K562 (cell line): Measurements from ENCODE around the gene SPON1. TPM values are rescaled to one million over a fixed set of nuclear protein-coding genes. Genes with fewer than 3 reads are reported as not detected.

ENCODE experiments used
- ATAC-seq: fragments of 200-7000 bp; cut with Tn5 transposase; 3 replicates; pipeline ENCODE4 v1.9.1; 2020; ENCODE audit warnings: moderate library complexity
- BruUV-seq: library from RNA; stranded (reverse); fragments of 400-500 nt; replicated peaks from 2 replicates; lab custom pipeline; 2021; lab: Mats Ljungman, UMichigan
- CTCF ChIA-PET: fragments of 300-600 bp; formaldehyde crosslinking; extraction: SDS; loops from one replicate; lab custom pipeline; 2021; ENCODE audit warnings: low intra/inter-chr PET ratio; lab: Yijun Ruan, JAX
- POLR2A ChIA-PET: fragments of 300-600, 350-650 bp; sonication (Branson Sonifier 250); formaldehyde crosslinking; extraction: SDS; loops from one replicate; lab custom pipeline; 2021; ENCODE audit warnings: antibody characterized with exemption, inconsistent platforms; lab: Yijun Ruan, JAX
- DNase-seq, 4 experiments: peaks; one replicate each; pipeline versions ENCODE4 v3.0.0 to v3.0.0-alpha.2; 2011 to 2018; ENCODE audit warnings: low spot score in 3 of 4, mixed read lengths in 3 of 4; ENCODE audit errors: extremely low read depth in 1 of 4
- FAIRE-seq: peaks from 2 replicates; lab custom pipeline; 2011; peaks lifted over from hg19 to GRCh38; lab: Jason Lieb, UNC
- H2AFZ ChIP-seq: 2 replicates; pipeline ENCODE4 v1.6.0; 2011; ENCODE audit warnings: low read depth, low read length, control low read depth, inconsistent platforms
- H3K27ac ChIP-seq: fragments of 200-600 bp; 3 replicates; pipeline ENCODE4 v1.8.0; 2011; ENCODE audit warnings: low read depth, mild to moderate bottlenecking, control low read depth, inconsistent platforms, low read length, moderate library complexity, mixed read lengths; ENCODE audit errors: extremely low read depth
- H3K27me3 ChIP-seq, 2 experiments: fragments of 300-600 bp in 1 of 2; 2 replicates in 1 of 2; 3 replicates in 1 of 2; pipeline versions ENCODE4 v1.6.0 to v1.8.0; 2011; ENCODE audit warnings: inconsistent platforms in 2 of 2, low read length in 2 of 2, mild to moderate bottlenecking in 1 of 2, mixed read lengths in 1 of 2, moderate library complexity in 1 of 2; ENCODE audit not compliant: control insufficient read depth in 2 of 2, insufficient read depth in 2 of 2
- H3K36me3 ChIP-seq: fragments of 300-600 bp; 3 replicates; pipeline ENCODE4 v1.8.0; 2011; ENCODE audit warnings: mild to moderate bottlenecking, low read length, inconsistent platforms; ENCODE audit not compliant: control insufficient read depth, insufficient read depth
- H3K4me1 ChIP-seq, 2 experiments: fragments of 200-600 bp in 1 of 2; replicated peaks in 1 of 2; 2 replicates in 1 of 2; 3 replicates in 1 of 2; pipeline versions ENCODE4 v1.5.1 to v1.8.0; 2011; ENCODE audit warnings: inconsistent platforms in 2 of 2, low read length in 2 of 2, mild to moderate bottlenecking in 1 of 2, mixed read lengths in 1 of 2, moderate library complexity in 1 of 2; ENCODE audit not compliant: control insufficient read depth in 2 of 2, insufficient read depth in 2 of 2
- H3K4me2 ChIP-seq: 2 replicates; pipeline ENCODE4 v1.6.1; 2011; ENCODE audit warnings: low read length, control low read depth, inconsistent platforms, mixed read lengths; ENCODE audit not compliant: insufficient read depth
- H3K4me3 ChIP-seq: fragments of 200-600 bp; sonication (generic), shearing (Covaris generic); 2 replicates; pipeline ENCODE4 v1.5.1; 2016; ENCODE audit warnings: control low read depth, inconsistent platforms
- H3K79me2 ChIP-seq: fragments of 200-600 bp; 3 replicates; pipeline ENCODE4 v1.8.0; 2011; ENCODE audit warnings: low read length, inconsistent platforms; ENCODE audit not compliant: control insufficient read depth, insufficient read depth
- H3K9ac ChIP-seq, 2 experiments: 2 replicates each; pipeline versions ENCODE4 v1.6.0 to v1.6.1; 2011; ENCODE audit warnings: low read depth in 2 of 2, low read length in 2 of 2, control low read depth in 1 of 2, inconsistent platforms in 1 of 2, mild to moderate bottlenecking in 1 of 2, mixed read lengths in 1 of 2; ENCODE audit not compliant: insufficient read depth in 1 of 2
- H3K9me1 ChIP-seq: one replicate; pipeline ENCODE4 v1.6.0; 2011; ENCODE audit warnings: inconsistent platforms, mild to moderate bottlenecking, low read length, moderate library complexity; ENCODE audit not compliant: control insufficient read depth, insufficient read depth
- H3K9me3 ChIP-seq: replicated peaks from 2 replicates; pipeline ENCODE4 v1.5.1; 2011; ENCODE audit warnings: low read depth, low read length, inconsistent platforms; ENCODE audit not compliant: control insufficient read depth, insufficient read depth
- H4K20me1 ChIP-seq: replicated peaks from 2 replicates; pipeline ENCODE4 v1.6.1; 2011; ENCODE audit warnings: low read length, inconsistent platforms, mixed read lengths; ENCODE audit not compliant: control insufficient read depth, insufficient read depth
- CBFA2T3 ChIP-seq: fragments of 450-650 bp; IDR thresholded peaks from 2 replicates; pipeline ENCODE4 v1.6.1; 2017
- KDM1A ChIP-seq, 2 experiments: fragments of 450-650 bp; IDR thresholded peaks; 2 replicates each; pipeline ENCODE4 v1.6.1; 2016; ENCODE audit warnings: mild to moderate bottlenecking in 2 of 2
- KLF16 ChIP-seq: IDR thresholded peaks from 2 replicates; pipeline ENCODE4 v1.6.1; 2016; ENCODE audit warnings: antibody characterized with exemption
- MEF2D ChIP-seq: conservative IDR thresholded peaks from 2 replicates; pipeline ENCODE4 v1.6.1; 2016; ENCODE audit warnings: low read depth, missing genetic modification characterization, missing compliant biosample characterization
- MEIS2 ChIP-seq: fragments of 450-650 bp; IDR thresholded peaks from 2 replicates; pipeline ENCODE4 v1.6.1; 2014; ENCODE audit warnings: mild to moderate bottlenecking; ENCODE audit not compliant: partially characterized antibody
- NFE2L1 ChIP-seq: fragments of 450-650 bp; IDR thresholded peaks from 2 replicates; pipeline ENCODE4 v1.6.1; 2016; ENCODE audit warnings: missing genetic modification characterization, low read depth, mild to moderate bottlenecking, missing compliant biosample characterization, moderate library complexity, borderline replicate concordance
- RCOR1 ChIP-seq, 2 experiments: IDR thresholded peaks; 2 replicates each; pipeline ENCODE4 v1.6.1; 2012; ENCODE audit warnings: low read depth in 2 of 2, low read length in 2 of 2, borderline replicate concordance in 1 of 2, improper control_type of control experiment in 1 of 2
- TOE1 ChIP-seq, 2 experiments: fragments of 450-650 bp in 1 of 2; sonication (generic) in 1 of 2; formaldehyde crosslinking in 1 of 2; IDR thresholded peaks; 2 replicates each; pipeline versions ENCODE4 v1.7.1 to v1.8.0; 2016 to 2022; ENCODE audit warnings: borderline replicate concordance in 2 of 2, mild to moderate bottlenecking in 2 of 2, antibody characterized with exemption in 1 of 2, inconsistent platforms in 1 of 2, low read depth in 1 of 2, missing genetic modification reagents in 1 of 2, moderate library complexity in 1 of 2
- YY1 ChIP-seq, 3 experiments: IDR thresholded peaks; 2 replicates each; pipeline ENCODE4 v1.6.1; 2011; ENCODE audit warnings: low read length in 2 of 3, mild to moderate bottlenecking in 2 of 3, moderate library complexity in 2 of 3, borderline replicate concordance in 1 of 3, control low read depth in 1 of 3, low read depth in 1 of 3; ENCODE audit not compliant: insufficient read depth in 3 of 3, insufficient replicate concordance in 2 of 3, control insufficient read depth in 1 of 3, insufficient read length in 1 of 3; ENCODE audit errors: extremely low read depth in 1 of 3
- ZNF184 ChIP-seq: sonication (generic); formaldehyde crosslinking; IDR thresholded peaks from 2 replicates; pipeline ENCODE4 v1.5.0; 2020; ENCODE audit warnings: missing genetic modification reagents
- ZNF347 ChIP-seq: fragments of 450-650 bp; formaldehyde crosslinking; IDR thresholded peaks from 2 replicates; pipeline ENCODE4 v1.4.0; 2020; ENCODE audit warnings: low read depth, mild to moderate bottlenecking, moderate library complexity
- WGBS: fragments of 100-300 bp; shearing (Covaris generic); methylation state at CpG from one replicate; pipeline ENCODE4 v1.1.6; 2016; ENCODE audit warnings: low coverage, mixed read lengths; ENCODE audit not compliant: insufficient coverage; ENCODE audit errors: missing lambda C conversion rate; 5-methylcytosine and 5-hydroxymethylcytosine counted together
- in situ Hi-C: fragments of 300-500 bp; cut with MboI; formaldehyde crosslinking; loops from 4 replicates; pipeline ENCODE4 v1.15.0; 2018; ENCODE audit warnings: inconsistent platforms, mixed read lengths
- intact Hi-C: fragments of 100-400 bp; cut with micrococcal nuclease; formaldehyde crosslinking; loops from 2 replicates; pipeline ENCODE4 v1.14.2; 2022
- polyA plus RNA-seq, 8 experiments: library from polyadenylated mRNA; depleted of rRNA in 4 of 8; stranded (reverse) in 5 of 8; unstranded in 3 of 8; fragments of >200 nt; fragmentation: Nextera tagmentation in 2 of 8; fragmentation: Illumina TruSeq in 1 of 8; extraction: Ambion mirVana in 2 of 8; extraction: Trizol in 1 of 8; gene quantifications; 2 replicates each; pipeline versions ENCODE4 v1.2.1 to v1.2.3, GENCODE V29; 2011 to 2014; ENCODE audit warnings: inconsistent platforms in 1 of 8, missing spikeins in 1 of 8
- total RNA-seq, 7 experiments: library from RNA; depleted of rRNA in 6 of 7; stranded (reverse); fragments of >200 nt in 6 of 7; fragmentation: Illumina TruSeq in 2 of 7; extraction: Trizol in 2 of 7; gene quantifications; 2 replicates each; pipeline versions ENCODE4 v1.2.1 to v1.2.3, GENCODE V29; 2011 to 2021; ENCODE audit warnings: low replicate concordance in 1 of 7
- TF ChIP-seq, protein P1 (sequence below): sonication (generic); formaldehyde crosslinking; IDR thresholded peaks from 2 replicates; pipeline ENCODE4 v1.8.0; 2022; ENCODE audit warnings: missing genetic modification reagents, mild to moderate bottlenecking, borderline replicate concordance
- TF ChIP-seq, protein P2 (sequence below), 3 experiments: fragments of 200-800 bp in 1 of 3; sonication (Bioruptor generic) in 1 of 3; sonication (generic) in 1 of 3; formaldehyde crosslinking in 1 of 3; IDR thresholded peaks; 2 replicates each; pipeline versions ENCODE4 v1.6.1 to v1.8.0; 2016 to 2022; ENCODE audit warnings: mild to moderate bottlenecking in 2 of 3, missing compliant biosample characterization in 2 of 3, missing genetic modification characterization in 2 of 3, missing genetic modification reagents in 1 of 3

The SPON1 gene
- total and polyA plus RNA-seq, 9 of the 15 experiments (the other 6 are each of a cell fraction or from before 2014, with no cell fraction given): 0.04 to 0.06 TPM; not detected in 7

- TF ChIP-seq, protein P1, sequence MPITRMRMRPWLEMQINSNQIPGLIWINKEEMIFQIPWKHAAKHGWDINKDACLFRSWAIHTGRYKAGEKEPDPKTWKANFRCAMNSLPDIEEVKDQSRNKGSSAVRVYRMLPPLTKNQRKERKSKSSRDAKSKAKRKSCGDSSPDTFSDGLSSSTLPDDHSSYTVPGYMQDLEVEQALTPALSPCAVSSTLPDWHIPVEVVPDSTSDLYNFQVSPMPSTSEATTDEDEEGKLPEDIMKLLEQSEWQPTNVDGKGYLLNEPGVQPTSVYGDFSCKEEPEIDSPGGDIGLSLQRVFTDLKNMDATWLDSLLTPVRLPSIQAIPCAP (CRISPR knock-in tag): no peak
- no peak for TF ChIP-seq ZNF347 (CRISPR knock-in tag)
Measured at GRCh38 chr11:14269692-14270573, 307.4 kb downstream of the SPON1 start (continued).

GRCh38 chr11:14270690-14271542 is 308.4 kb downstream of the SPON1 start:
- 37% methylated on average over 6 of the region's 6 CpGs for WGBS
- no peaks in the 10 kb centered on the region for H3K27me3 ChIP-seq
- ChIA-PET CTCF (no interaction called here), POLR2A (no interaction called here)
- ATAC-seq (peak; percentile 62; the same call in 2 of the 3 replicates), FAIRE-seq (no peak), DNase-seq (peak in 2 of 4 experiments; percentile 14 to 19)
- no peaks in the 10 kb centered on the region; a peak in 1 of 5 replicates for H3K4me1 ChIP-seq
- in situ Hi-C loops: no loop called here
- no peak overlapping the region for H3K4me3 ChIP-seq
- no peaks in the 10 kb centered on the region for H3K9me1 ChIP-seq
- intact Hi-C loops: no loop called here
- H4K20me1 ChIP-seq: no peaks in the 10 kb centered on the region
- H3K9me3 ChIP-seq: no peaks in the 10 kb centered on the region
- H2AFZ ChIP-seq: no peak overlapping the region
- BruUV-seq: no TSS peak
- H3K9ac ChIP-seq: no peak overlapping the region
- H3K4me2 ChIP-seq: no peak overlapping the region
- no peaks in the 10 kb centered on the region; the same call in 2 of the 3 replicates for H3K36me3 ChIP-seq
- H3K79me2 ChIP-seq: no peaks in the 10 kb centered on the region
- H3K27ac ChIP-seq: no peak overlapping the region
- TF ChIP-seq MEIS2 (no peak), CBFA2T3 (peak; percentile 37; the same call in 1 of the 2 replicates), KLF16 (peak; percentile 4; the same call in 1 of the 2 replicates), MEF2D (tag) (peak; percentile 63; the same call in 1 of the 2 replicates), TOE1 (IDR thresholded peaks at IDR 0.05; ENCODE audit: borderline replicate concordance) (no peak), TOE1 (CRISPR knock-in tag; IDR thresholded peaks at IDR 0.05; ENCODE audit: borderline replicate concordance, low read depth) (no peak), ZNF184 (CRISPR knock-in tag) (no peak), RCOR1 (IDR thresholded peaks at IDR 0.05; ENCODE audit: borderline replicate concordance in 1 of 2, low read depth in 2 of 2, low read length in 2 of 2) (0 out of 4 replicates have a peak, but pooled peaks of 1 of the 2 experiments have one; percentile 2), KDM1A (IDR thresholded peaks at IDR 0.05) (peak in 1 of 2 experiments; percentile 8; a peak in 1 of 4 replicates), YY1 (IDR thresholded peaks at IDR 0.05; ENCODE audit: borderline replicate concordance in 1 of 3, control insufficient read depth in 1 of 3, extremely low read depth in 1 of 3, insufficient read depth in 3 of 3, insufficient read length in 1 of 3, insufficient replicate concordance in 2 of 3, low read depth in 1 of 3, low read length in 2 of 3) (no peak), NFE2L1 (tag) (no peak)
- TF ChIP-seq, protein P2, sequence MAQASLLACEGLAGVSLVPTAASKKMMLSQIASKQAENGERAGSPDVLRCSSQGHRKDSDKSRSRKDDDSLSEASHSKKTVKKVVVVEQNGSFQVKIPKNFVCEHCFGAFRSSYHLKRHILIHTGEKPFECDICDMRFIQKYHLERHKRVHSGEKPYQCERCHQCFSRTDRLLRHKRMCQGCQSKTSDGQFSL (CRISPR knock-in tag; IDR thresholded peaks at IDR 0.05): peak; percentile 72; the same call in 1 of the 2 replicates
- TF ChIP-seq, protein P2 (tag; IDR thresholded peaks at IDR 0.05): no peak
